A673 (cell line): Measurements from ENCODE around the gene SUN5.

Experiments
- EZH2 ChIP-seq: fragments of 200-600 bp; sonication (generic); IDR thresholded peaks from 2 replicates; pipeline ENCODE4 v1.6.1; 2017; ENCODE audit warnings: borderline replicate concordance, low read depth, mild to moderate bottlenecking, mixed read lengths, antibody characterized with exemption, low read length; ENCODE audit not compliant: poor library complexity, severe bottlenecking
- TF ChIP-seq, protein P1 (sequence below): fragments of 300-800, 200-600 bp; sonication (generic); conservative IDR thresholded peaks from 2 replicates; pipeline ENCODE4 v1.5.1; 2017; ENCODE audit warnings: low read depth, mild to moderate bottlenecking, antibody characterized with exemption, low read length, moderate library complexity, mixed read lengths

DNA sequence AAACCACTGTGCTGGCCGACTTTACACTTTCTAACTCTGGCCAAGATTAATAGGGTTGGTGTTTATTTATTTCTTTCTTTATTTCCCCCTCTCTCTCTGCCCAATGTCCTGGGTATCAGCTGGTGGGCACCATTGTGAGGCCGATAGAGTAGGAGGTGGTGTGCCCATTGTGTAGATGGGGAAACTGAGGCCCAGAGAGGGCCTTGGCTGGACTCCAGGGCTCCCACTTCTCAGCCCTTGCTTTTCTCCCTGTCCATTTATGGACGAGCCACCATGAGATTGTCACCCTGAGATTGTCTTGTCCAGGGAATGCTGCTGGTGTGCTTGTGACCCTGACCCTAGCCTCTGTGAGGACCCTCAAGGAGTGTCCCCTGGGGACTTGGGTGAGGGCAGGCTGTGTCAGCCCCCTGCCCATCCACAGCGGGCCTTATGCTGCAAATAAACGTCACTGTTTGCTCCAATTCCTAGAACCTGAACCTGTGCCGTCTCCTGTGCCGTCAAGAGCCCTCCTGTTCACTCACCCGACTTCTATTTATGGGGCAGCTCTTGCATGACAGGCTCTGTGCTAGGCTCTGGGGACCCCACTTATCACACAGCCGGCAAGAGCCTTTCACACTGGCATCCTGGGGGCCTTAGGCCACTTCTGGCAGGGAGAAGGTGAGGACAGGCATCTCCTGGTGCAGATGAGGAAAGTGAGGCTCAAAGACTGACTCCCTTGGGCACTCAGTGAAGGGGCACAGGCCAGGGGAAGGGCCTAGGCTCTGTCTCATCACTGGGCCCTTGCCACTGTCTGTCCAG, 24.8 kb downstream of the SUN5 start:
- TF ChIP-seq, protein P1, sequence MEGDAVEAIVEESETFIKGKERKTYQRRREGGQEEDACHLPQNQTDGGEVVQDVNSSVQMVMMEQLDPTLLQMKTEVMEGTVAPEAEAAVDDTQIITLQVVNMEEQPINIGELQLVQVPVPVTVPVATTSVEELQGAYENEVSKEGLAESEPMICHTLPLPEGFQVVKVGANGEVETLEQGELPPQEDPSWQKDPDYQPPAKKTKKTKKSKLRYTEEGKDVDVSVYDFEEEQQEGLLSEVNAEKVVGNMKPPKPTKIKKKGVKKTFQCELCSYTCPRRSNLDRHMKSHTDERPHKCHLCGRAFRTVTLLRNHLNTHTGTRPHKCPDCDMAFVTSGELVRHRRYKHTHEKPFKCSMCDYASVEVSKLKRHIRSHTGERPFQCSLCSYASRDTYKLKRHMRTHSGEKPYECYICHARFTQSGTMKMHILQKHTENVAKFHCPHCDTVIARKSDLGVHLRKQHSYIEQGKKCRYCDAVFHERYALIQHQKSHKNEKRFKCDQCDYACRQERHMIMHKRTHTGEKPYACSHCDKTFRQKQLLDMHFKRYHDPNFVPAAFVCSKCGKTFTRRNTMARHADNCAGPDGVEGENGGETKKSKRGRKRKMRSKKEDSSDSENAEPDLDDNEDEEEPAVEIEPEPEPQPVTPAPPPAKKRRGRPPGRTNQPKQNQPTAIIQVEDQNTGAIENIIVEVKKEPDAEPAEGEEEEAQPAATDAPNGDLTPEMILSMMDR, result no peak
- TF ChIP-seq EZH2, result no peak
